Transverse colon (tissue), 4 donors: ENCODE measurements around the gene TBC1D9. TPM values are rescaled to one million over a fixed set of nuclear protein-coding genes. Genes with fewer than 3 reads are reported as not detected.

Experiments
- DNase-seq: peaks from one replicate; pipeline ENCODE4 v3.0.0-alpha.2; 2019
- H3K27ac ChIP-seq, 4 donors: fragments of 200-600 bp; sonication (generic); 2 replicates each; pipeline ENCODE4 v1.5.1; 2016 to 2018; ENCODE audit warnings: inconsistent platforms in 4 of 4
- H3K27me3 ChIP-seq: fragments of 200-600 bp; sonication (generic); 2 replicates; pipeline ENCODE4 v1.5.1; 2017; ENCODE audit warnings: inconsistent platforms
- H3K36me3 ChIP-seq, 4 donors: fragments of 200-600 bp; sonication (generic); 2 replicates each; pipeline ENCODE4 v1.5.1; 2017 to 2019; ENCODE audit warnings: inconsistent platforms in 4 of 4
- H3K4me1 ChIP-seq, 4 donors: fragments of 200-600 bp; sonication (generic); 2 replicates each; pipeline ENCODE4 v1.5.1; 2017 to 2020; ENCODE audit warnings: inconsistent platforms in 4 of 4
- H3K4me3 ChIP-seq, 4 donors: fragments of 200-600 bp; sonication (generic); 1 replicate in 1 of 4; 2 replicates in 3 of 4; pipeline versions ENCODE4 v1.5.1 to v1.6.1; 2017 to 2019; ENCODE audit warnings: inconsistent platforms in 4 of 4
- H3K9me3 ChIP-seq, 2 donors: fragments of 200-600 bp; sonication (generic); 2 replicates each; pipeline ENCODE4 v1.5.1; 2017 to 2019; ENCODE audit warnings: inconsistent platforms in 2 of 2
- CTCF ChIP-seq, 5 experiments: fragments of 200-600 bp in 3 of 5; fragments of 450-650 bp in 2 of 5; sonication (generic) in 3 of 5; IDR thresholded peaks; 1 replicate in 2 of 5; 2 replicates in 3 of 5; pipeline ENCODE4 v1.5.1; 2016 to 2017; ENCODE audit warnings: antibody characterized with exemption in 5 of 5, inconsistent platforms in 3 of 5, mild to moderate bottlenecking in 2 of 5, moderate library complexity in 1 of 5
- EP300 ChIP-seq: sonication (generic); formaldehyde crosslinking; IDR thresholded peaks from one replicate; pipeline ENCODE4 v1.6.1; 2017; ENCODE audit warnings: antibody characterized with exemption, low read depth
- POLR2A ChIP-seq: fragments of 450-650 bp; IDR thresholded peaks from one replicate; pipeline ENCODE4 v1.6.1; 2016; ENCODE audit warnings: antibody characterized with exemption, mild to moderate bottlenecking, moderate library complexity
- POLR2AphosphoS5 ChIP-seq, 3 donors: sonication (generic); formaldehyde crosslinking; IDR thresholded peaks; one replicate each; pipeline ENCODE4 v1.6.1; 2016; ENCODE audit warnings: antibody characterized with exemption in 3 of 3
- WGBS, 2 donors: methylation state at CpG; one replicate each; pipeline ENCODE4 v1.1.5; 2018; ENCODE audit warnings: low coverage in 1 of 2; 5-methylcytosine and 5-hydroxymethylcytosine counted together
- in situ Hi-C, 4 donors: fragments of 200-750 bp; cut with MboI; loops; one replicate each; pipeline versions ENCODE4 v1.15.0 to v1.15.1; 2017; ENCODE audit warnings: low sequenced_read_pairs in 3 of 4, low pct_ligation_motif_present in 1 of 4, low pct_unique_long_range_greater_than_20kb in 1 of 4
- intact Hi-C: fragments of 100-400 bp; cut with DNase I; formaldehyde crosslinking; loops from one replicate; pipeline ENCODE4 v1.15.1; 2023; ENCODE audit warnings: low total_unique reads
- total RNA-seq, 4 donors: library from RNA; depleted of rRNA; stranded (reverse); fragments of >200 nt; gene quantifications; one replicate each; pipeline ENCODE4 v1.1.0, GENCODE V29; 2016

TBC1D9 gene
- total RNA-seq, 4 donors from 2014 or later: 8.2 to 21.4 (median 16.3) TPM

GRCh38 chr4:140661550-140661949 is 94.6 kb downstream of the TBC1D9 start:
- WGBS, 2 donors: 78 to 88% methylated on average over 1 of the region's 1 CpG
- Histone ChIP-seq H3K4me3 (no peak overlapping the region), H3K36me3 (peaks cover 0 to 13% (median 0%) of the 10 kb centered on the region in 4 donors), H3K4me1 (no peaks in the 10 kb centered on the region), H3K27me3 (no peaks in the 10 kb centered on the region), H3K9me3 (no peaks in the 10 kb centered on the region), H3K27ac (no peak overlapping the region)
- intact Hi-C loops (no loop called here), in situ Hi-C loops (no loop called here)
- TF ChIP-seq POLR2AphosphoS5 (IDR thresholded peaks at IDR 0.05) (no peak), CTCF (IDR thresholded peaks at IDR 0.05) (no peak), POLR2A (no peak), EP300 (no peak)
- DNase-seq: no peak

- TF ChIP-seq POLR2AphosphoS5 (IDR thresholded peaks at IDR 0.05) (no peak), POLR2A (no peak), CTCF (IDR thresholded peaks at IDR 0.05) (no peak), EP300 (no peak)
- DNase-seq: no peak
- no peak overlapping the region for H3K27ac ChIP-seq
- 87 to 92% methylated on average over 6 of the region's 6 CpGs for WGBS, 2 donors
- H3K4me3 ChIP-seq: no peak overlapping the region
- no peaks in the 10 kb centered on the region for H3K9me3 ChIP-seq
- no peaks in the 10 kb centered on the region for H3K27me3 ChIP-seq
- peaks cover 0 to 13% (median 0%) of the 10 kb centered on the region in 4 donors for H3K36me3 ChIP-seq
- in situ Hi-C loops: no loop called here
- intact Hi-C loops: no loop called here
- H3K4me1 ChIP-seq: no peaks in the 10 kb centered on the region
These were observed 96.1 kb downstream of the TBC1D9 start for GRCh38 chr4:140659943-140660700.

GRCh38 chr4:140654495-140654814 is 101.7 kb downstream of the TBC1D9 start:
- H3K27ac ChIP-seq: no peak overlapping the region
- DNase-seq: no peak
- H3K4me1 ChIP-seq: no peaks in the 10 kb centered on the region
- no peaks in the 10 kb centered on the region for H3K9me3 ChIP-seq
- peaks cover 0 to 7% (median 0%) of the 10 kb centered on the region in 4 donors for H3K36me3 ChIP-seq
- H3K27me3 ChIP-seq: no peaks in the 10 kb centered on the region
- WGBS, 2 donors: 97 to 100% methylated on average over 1 of the region's 1 CpG
- in situ Hi-C loops (no loop called here), intact Hi-C loops (no loop called here)
- no peak for TF ChIP-seq POLR2AphosphoS5 (IDR thresholded peaks at IDR 0.05)
- no peak for TF ChIP-seq EP300
- no peak for TF ChIP-seq POLR2A
- TF ChIP-seq CTCF (IDR thresholded peaks at IDR 0.05): no peak
- no peak overlapping the region for H3K4me3 ChIP-seq

- Histone ChIP-seq H3K4me3 (no peak overlapping the region), H3K27ac (no peak overlapping the region), H3K4me1 (no peaks in the 10 kb centered on the region), H3K27me3 (no peaks in the 10 kb centered on the region), H3K36me3 (peaks cover 0 to 6% (median 0%) of the 10 kb centered on the region in 4 donors), H3K9me3 (no peaks in the 10 kb centered on the region)
- TF ChIP-seq POLR2A (no peak), EP300 (no peak), CTCF (IDR thresholded peaks at IDR 0.05) (no peak), POLR2AphosphoS5 (IDR thresholded peaks at IDR 0.05) (no peak)
- in situ Hi-C loops (no loop called here), intact Hi-C loops (no loop called here)
- WGBS, 2 donors: 77% methylated on average over 8 of the region's 8 CpGs
- DNase-seq: no peak
These were observed 102.3 kb downstream of the TBC1D9 start for GRCh38 chr4:140653718-140654494.
